PC-9 (cell line): ENCODE results near the gene C1orf21.

Source experiments
- EZH2 ChIP-seq: fragments of 200-600 bp; sonication (generic); IDR thresholded peaks from 2 replicates; pipeline ENCODE4 v1.8.0; 2017; ENCODE audit warnings: antibody characterized with exemption, low read depth
- TF ChIP-seq, protein P1 (sequence below): fragments of 200-600 bp; sonication (generic); conservative IDR thresholded peaks from 2 replicates; pipeline ENCODE4 v1.6.1; 2017; ENCODE audit warnings: mixed run types, antibody characterized with exemption, mild to moderate bottlenecking, moderate library complexity

DNA sequence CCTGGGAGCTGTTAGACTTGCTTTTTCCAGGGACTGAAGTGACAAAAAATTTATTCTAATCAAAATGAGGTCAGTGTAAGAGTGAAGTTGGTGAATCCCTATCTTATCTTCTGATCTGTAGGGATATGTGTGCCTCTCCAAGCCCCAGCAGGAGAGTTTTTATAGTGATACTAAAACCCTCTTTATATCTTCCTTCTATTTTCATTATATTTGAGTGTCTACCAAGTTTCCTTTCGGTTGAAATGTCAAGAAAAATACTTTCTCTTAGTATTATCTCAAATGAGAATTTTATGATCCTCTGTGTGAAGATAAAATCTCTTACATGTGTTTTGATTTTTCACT is 18.9 kb downstream of the C1orf21 start:
- TF ChIP-seq, protein P1, sequence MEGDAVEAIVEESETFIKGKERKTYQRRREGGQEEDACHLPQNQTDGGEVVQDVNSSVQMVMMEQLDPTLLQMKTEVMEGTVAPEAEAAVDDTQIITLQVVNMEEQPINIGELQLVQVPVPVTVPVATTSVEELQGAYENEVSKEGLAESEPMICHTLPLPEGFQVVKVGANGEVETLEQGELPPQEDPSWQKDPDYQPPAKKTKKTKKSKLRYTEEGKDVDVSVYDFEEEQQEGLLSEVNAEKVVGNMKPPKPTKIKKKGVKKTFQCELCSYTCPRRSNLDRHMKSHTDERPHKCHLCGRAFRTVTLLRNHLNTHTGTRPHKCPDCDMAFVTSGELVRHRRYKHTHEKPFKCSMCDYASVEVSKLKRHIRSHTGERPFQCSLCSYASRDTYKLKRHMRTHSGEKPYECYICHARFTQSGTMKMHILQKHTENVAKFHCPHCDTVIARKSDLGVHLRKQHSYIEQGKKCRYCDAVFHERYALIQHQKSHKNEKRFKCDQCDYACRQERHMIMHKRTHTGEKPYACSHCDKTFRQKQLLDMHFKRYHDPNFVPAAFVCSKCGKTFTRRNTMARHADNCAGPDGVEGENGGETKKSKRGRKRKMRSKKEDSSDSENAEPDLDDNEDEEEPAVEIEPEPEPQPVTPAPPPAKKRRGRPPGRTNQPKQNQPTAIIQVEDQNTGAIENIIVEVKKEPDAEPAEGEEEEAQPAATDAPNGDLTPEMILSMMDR = no peak
- TF ChIP-seq EZH2 = no peak
